ENCODE measurements around the gene CARD11. TPM values are rescaled to one million over a fixed set of nuclear protein-coding genes. Genes with fewer than 3 reads are reported as not detected.

CARD11 gene
- total RNA-seq, 1 experiment from 2014 or later, result 0.82 TPM

GRCh38 chr7:3042861-3043489, 692 bp downstream of the CARD11 start:
- H3K9me3 ChIP-seq (ENCODE audit: control insufficient read depth, insufficient read depth, low read depth, low read length), result no peaks in the 10 kb centered on the region
- TF ChIP-seq CTCF (IDR thresholded peaks at IDR 0.05), result no peak
- no peak for TF ChIP-seq SIN3A (IDR thresholded peaks at IDR 0.05; ENCODE audit: borderline replicate concordance, insufficient read depth, low read depth, low read length)
- no peak for TF ChIP-seq REST (IDR thresholded peaks at IDR 0.05; ENCODE audit: insufficient read depth in 1 of 2, low read depth in 2 of 2, low read length in 1 of 2)
- TF ChIP-seq TCF7L2 (IDR thresholded peaks at IDR 0.05; ENCODE audit: low read depth, low read length), result no peak
- no peak for TF ChIP-seq POLR2AphosphoS5 (IDR thresholded peaks at IDR 0.05; ENCODE audit: low read depth, low read length)
- H3K4me1 ChIP-seq (ENCODE audit: control insufficient read depth, insufficient read depth, low read length), result no peaks in the 10 kb centered on the region
- POLR2A ChIA-PET, result no interaction called here
- in situ Hi-C loops (cut with HindIII; ENCODE audit: low pct_unique_long_range_greater_than_20kb, low sequenced_read_pairs) (no loop called here), intact Hi-C loops (cut with micrococcal nuclease; ENCODE audit: unreplicated experiment) (no loop called here)
- no peaks in the 10 kb centered on the region for H3K36me3 ChIP-seq (ENCODE audit: control insufficient read depth, insufficient read depth, low read length)
- H3K27ac ChIP-seq (ENCODE audit: low read length), result no peak overlapping the region
- DNase-seq (ENCODE audit: low read depth, low spot score) (no peak), ATAC-seq (no peak)
- CTCF ChIA-PET, result no interaction called here
- no peaks in the 10 kb centered on the region for H3K27me3 ChIP-seq (ENCODE audit: control insufficient read depth, insufficient read depth, low read length)
- no peak overlapping the region for H3K4me3 ChIP-seq (ENCODE audit: low read depth in 2 of 2, low read length in 2 of 2)
- no TSS peak for BruUV-seq (replicated peaks)

GRCh38 chr7:3041986-3042675, 1.5 kb downstream of the CARD11 start:
- CTCF ChIA-PET, result no interaction called here
- H3K36me3 ChIP-seq (ENCODE audit: control insufficient read depth, insufficient read depth, low read length), result no peaks in the 10 kb centered on the region
- DNase-seq (ENCODE audit: low read depth, low spot score) (no peak), ATAC-seq (no peak)
- H3K4me1 ChIP-seq (ENCODE audit: control insufficient read depth, insufficient read depth, low read length), result no peaks in the 10 kb centered on the region
- H3K4me3 ChIP-seq (ENCODE audit: low read depth in 2 of 2, low read length in 2 of 2), result no peak overlapping the region
- no TSS peak for BruUV-seq (replicated peaks)
- no peak overlapping the region for H3K27ac ChIP-seq (ENCODE audit: low read length)
- in situ Hi-C loops (cut with HindIII; ENCODE audit: low pct_unique_long_range_greater_than_20kb, low sequenced_read_pairs), result no loop called here
- intact Hi-C loops (cut with micrococcal nuclease; ENCODE audit: unreplicated experiment), result no loop called here
- no peaks in the 10 kb centered on the region for H3K27me3 ChIP-seq (ENCODE audit: control insufficient read depth, insufficient read depth, low read length)
- POLR2A ChIA-PET, result no interaction called here
- no peak for TF ChIP-seq REST (IDR thresholded peaks at IDR 0.05; ENCODE audit: insufficient read depth in 1 of 2, low read depth in 2 of 2, low read length in 1 of 2)
- H3K9me3 ChIP-seq (ENCODE audit: control insufficient read depth, insufficient read depth, low read depth, low read length), result no peaks in the 10 kb centered on the region
